Fibroblast of mammary gland (primary cell): Measurements from ENCODE around the gene ELAVL1.

ENCODE experiments used
- DNase-seq: peaks from one replicate; pipeline ENCODE4 v3.0.0-alpha.2; 2010; ENCODE audit warnings: low read depth
- H3K4me3 ChIP-seq: 2 replicates; pipeline ENCODE4 v1.5.1; 2011; ENCODE audit warnings: low read depth, mild to moderate bottlenecking, low read length, moderate library complexity; ENCODE audit not compliant: control insufficient read depth
- CTCF ChIP-seq: conservative IDR thresholded peaks from 2 replicates; pipeline ENCODE4 v1.5.1; 2011; ENCODE audit warnings: low read depth, low read length, inconsistent platforms; ENCODE audit not compliant: control insufficient read depth, insufficient read depth

ELAVL1 gene

GRCh38 chr19:8020681-8021080, 15.2 kb upstream of the ELAVL1 start:
- DNase-seq: no peak
- H3K4me3 ChIP-seq: no peak overlapping the region

GRCh38 chr19:8017808-8018207, 12.4 kb upstream of the ELAVL1 start:
- no peak overlapping the region for H3K4me3 ChIP-seq
- DNase-seq: no peak
- no peak for TF ChIP-seq CTCF

More at GRCh38 chr19:8020681-8021080, 15.2 kb upstream of the ELAVL1 start:
- no peak for TF ChIP-seq CTCF

GRCh38 chr19:8004723-8005513, 523 bp downstream of the ELAVL1 start:
- TF ChIP-seq CTCF: no peak
- peak overlapping the region; percentile 62 for H3K4me3 ChIP-seq
- peak; percentile 25 for DNase-seq

GRCh38 chr19:8004001-8004400, 1.4 kb downstream of the ELAVL1 start:
- no peak for DNase-seq
- no peak for TF ChIP-seq CTCF
- peak overlapping the region; percentile 62 for H3K4me3 ChIP-seq

- H3K4me3 ChIP-seq: peak overlapping the region; percentile 35
- peak; percentile 97 for TF ChIP-seq CTCF
- DNase-seq: peak; percentile 79
These were observed 3.2 kb downstream of the ELAVL1 start for GRCh38 chr19:8001995-8002849.

- no peak overlapping the region for H3K4me3 ChIP-seq
- TF ChIP-seq CTCF: no peak
- no peak for DNase-seq
These were observed 3.8 kb downstream of the ELAVL1 start for GRCh38 chr19:8001651-8001994.
